ENCODE measurements around the gene IGF2. TPM values are rescaled to one million over a fixed set of nuclear protein-coding genes. Genes with fewer than 3 reads are reported as not detected.
A peak's percentile ranks its signal among the peaks of the same experiment; 100 is the strongest.
"Not testable (repeated sequence)": the region's sequence is repeated elsewhere in the genome, so short reads cannot be mapped to it uniquely, and the experiment has no call there.

Gene IGF2, protein sequence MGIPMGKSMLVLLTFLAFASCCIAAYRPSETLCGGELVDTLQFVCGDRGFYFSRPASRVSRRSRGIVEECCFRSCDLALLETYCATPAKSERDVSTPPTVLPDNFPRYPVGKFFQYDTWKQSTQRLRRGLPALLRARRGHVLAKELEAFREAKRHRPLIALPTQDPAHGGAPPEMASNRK
- 0.29 and 0.45 TPM in 2 replicates for total RNA-seq (2014; rRNA removed; shearing (Covaris generic))

DNA sequence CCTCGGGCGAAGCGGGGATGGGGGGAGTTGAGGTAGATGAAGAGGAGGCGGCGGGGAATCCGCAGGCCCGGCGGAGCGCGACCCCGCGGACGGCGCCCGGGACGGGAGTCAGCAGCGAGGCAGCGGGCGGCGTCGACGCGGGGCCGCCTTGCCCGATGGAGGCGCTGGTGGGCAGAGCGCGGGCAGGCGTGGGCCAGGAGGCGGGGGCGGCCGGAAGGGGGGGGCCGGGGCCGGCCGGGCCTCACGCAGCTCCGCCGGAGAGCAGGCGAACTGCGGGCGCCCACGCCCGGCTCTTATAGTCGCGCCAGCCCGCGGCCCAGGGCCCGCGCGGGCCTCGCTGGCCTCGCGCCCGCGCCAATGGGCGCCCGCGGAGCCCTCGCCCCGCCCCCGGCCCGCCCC is at the start of gene IGF2:
IGF2 (minus strand) TSS at position 267 of the 399 bp plus-strand sequence. CDS start 3,866 bp downstream, outside the sequence.
- DNase-seq (ENCODE audit: low read depth), result no peak

DNA sequence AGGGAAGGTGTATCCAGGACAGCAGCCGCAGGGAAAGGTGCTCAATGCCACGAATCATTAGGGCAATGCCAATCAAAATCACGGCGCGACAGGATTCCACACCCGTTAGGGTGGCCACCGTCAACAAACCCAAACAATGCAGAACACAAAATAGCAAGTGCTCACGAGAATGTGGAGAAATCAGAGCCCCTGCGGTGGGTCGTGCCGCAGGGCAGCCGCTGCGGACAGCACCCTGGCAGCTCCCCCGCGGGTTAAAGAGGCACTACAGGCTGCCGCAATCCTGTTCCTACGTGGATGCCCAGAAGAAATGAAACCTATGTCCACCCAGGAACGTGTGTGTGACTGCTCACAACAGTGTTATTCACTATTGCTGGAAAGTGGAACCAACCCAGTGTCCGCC is 49.6 kb upstream of the IGF2 start:
- no peak for DNase-seq (ENCODE audit: low read depth)

DNA sequence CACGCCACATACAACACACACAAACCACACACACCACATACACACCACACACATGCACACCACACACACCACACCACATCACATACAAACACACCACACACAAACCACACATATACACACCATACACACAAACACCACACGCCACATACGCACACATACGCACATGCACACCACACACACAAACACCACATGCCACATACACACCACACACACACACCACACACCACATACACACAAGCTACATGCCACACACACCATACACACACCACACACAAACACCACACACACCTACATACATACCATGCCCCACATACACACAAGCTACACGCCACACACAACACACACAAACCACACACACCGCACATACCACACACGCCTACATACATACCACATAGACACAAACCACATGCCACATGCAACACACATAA is 48.1 kb upstream of the IGF2 start:
- DNase-seq (ENCODE audit: low read depth), result no peak

DNA sequence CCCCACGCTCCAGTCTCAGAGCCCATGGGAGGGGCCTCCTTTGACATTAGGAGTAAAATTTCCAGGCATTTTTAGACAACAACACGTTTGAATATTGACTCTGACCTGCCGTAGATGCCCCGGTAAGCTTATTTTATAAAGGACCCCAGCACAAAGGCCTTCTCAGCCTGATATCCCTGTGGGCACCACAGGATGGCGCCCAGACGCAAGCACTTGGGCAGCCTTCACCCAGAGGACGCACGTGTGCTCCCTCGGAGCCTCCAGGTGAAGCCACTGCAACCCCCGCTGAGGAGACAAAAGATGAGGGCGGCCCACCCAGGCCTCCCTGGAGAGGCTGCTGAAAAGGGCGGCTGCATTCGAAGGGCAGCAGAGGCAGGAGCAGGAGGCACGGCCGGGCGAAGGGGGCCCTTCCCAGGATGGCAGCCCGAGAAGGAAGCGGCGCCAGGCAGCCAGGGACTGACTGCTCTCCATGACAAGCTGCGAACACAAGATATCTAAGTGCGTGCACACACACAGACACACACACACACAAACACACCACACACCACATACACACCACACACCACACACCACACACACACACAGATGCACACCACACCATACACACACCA is 47.6 kb upstream of the IGF2 start:
- peak; percentile 61 for DNase-seq (ENCODE audit: low read depth)

DNA sequence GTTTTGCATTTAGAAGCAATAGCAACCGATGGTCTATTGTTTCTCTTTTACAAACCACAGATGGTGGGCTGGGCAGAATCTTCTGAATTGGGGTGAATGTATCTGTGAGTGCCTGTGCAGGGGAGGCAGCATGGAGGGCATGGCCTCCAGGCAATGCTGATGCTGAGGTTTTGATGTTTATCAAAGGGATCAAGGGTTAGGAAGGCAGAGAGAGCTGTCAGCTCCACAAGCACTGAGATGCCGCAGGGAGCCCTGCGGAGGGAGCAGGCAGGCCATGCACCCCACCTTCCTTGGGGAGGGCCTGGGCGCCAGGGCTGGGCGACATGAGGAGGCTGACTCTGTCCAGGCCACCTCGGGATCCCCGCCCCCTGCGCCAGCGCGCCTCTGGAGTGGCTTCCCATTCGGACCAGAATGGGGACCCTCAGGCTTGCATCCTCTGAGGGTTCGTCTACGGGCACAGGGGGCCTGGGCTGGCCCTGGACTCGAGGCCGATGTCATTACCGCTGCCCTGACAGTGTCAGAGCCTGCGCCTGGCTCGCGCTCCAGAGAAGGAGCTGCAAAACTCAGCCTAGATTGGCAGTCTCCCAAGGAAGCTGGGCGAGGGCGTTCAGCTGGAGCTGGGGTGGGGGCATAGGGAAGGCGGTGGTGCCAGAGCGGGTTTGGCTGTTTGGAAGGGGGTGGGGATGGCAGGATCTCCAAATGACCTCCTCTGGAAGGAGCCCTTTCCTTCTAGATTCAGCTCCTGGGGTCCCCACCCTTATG is 46.3 kb upstream of the IGF2 start:
- no peak for DNase-seq (ENCODE audit: low read depth)

DNA sequence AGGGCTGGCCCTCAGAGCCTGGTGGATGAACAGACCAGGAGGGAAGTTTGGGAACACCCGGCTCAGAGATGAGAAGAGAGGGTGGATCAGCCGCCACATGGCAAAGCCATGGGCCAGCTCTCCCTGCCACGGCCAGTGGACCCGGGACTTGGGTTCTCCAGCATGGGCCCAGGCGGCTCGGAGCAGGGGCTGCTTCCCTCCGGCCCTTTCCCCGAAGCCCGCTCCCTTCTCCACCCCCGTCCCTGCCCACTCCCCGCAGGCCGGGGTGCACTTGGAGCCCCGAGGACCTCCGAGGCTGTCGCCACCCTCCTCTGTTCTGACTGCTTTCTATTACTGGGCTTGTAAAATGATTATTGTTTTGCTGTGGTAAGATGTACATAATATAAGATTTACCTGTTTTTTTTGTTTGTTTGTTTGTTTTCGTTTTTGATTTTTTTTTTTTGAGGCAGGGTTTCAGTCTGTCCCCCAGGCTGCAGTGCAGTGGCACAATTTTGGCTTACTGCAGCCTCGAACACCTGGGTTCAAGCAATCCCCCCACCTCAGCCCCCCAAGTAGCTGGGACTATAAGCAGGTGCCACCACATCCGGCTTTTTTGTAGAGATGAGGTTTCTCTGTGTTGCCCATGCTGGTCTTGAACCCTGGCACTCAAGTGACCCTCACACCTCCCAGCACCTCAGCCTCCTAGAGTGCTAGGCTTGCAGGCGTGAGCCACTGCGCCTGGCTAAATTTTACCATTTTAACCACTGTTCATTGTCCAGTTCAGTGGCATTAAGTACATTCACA is 43.7 kb upstream of the IGF2 start:
- DNase-seq (ENCODE audit: low read depth), result no peak

DNA sequence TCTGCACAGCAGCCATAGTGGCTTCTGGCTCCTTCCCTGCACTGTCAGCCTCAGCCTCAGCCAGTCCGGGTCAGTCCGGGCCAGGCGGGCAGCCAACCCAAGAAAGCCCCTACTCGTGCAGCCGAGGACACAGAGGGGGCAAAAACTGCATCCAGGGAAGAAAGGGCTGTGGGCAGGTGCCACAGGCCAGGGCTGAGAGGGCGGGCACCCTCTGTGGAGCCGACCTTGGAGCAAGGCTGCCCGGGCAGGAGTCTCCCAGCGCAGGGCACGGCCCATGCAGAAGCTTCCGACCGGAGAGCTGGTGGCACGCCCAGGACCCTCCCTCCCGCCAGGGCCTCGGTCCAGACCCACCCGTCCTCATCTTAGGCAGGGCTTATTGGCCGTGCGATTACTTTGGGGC is 42.9 kb upstream of the IGF2 start:
- no peak for DNase-seq (ENCODE audit: low read depth)

DNA sequence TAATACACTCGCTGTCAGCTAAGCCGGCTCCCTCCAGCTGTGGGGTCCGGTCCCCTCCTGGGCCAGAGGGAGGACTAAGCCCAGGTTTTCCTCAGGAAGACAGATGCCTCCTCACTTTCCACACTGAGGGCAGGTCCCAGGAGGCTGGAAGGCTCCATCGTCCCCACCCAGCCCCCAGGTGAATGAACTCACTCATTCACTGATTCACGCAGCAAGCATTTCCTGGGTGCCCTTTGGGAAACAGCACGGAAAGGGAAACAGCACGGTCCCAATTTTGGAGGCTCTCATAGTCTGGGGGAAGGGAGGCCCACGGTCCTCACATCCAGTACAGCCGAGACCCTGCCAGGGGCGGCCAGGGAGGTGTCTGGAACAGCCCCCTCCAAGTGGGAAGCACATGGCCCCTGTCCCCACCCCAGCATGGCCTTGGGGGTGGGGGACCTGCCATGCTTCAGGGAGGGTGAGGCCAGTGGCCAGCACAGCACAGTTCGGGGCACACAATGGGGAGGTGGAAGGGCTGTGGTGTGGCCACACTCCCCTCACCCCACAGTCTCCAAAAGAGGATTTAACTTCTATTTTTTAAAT is 41.7 kb upstream of the IGF2 start:
- DNase-seq (ENCODE audit: low read depth), result no peak

DNA sequence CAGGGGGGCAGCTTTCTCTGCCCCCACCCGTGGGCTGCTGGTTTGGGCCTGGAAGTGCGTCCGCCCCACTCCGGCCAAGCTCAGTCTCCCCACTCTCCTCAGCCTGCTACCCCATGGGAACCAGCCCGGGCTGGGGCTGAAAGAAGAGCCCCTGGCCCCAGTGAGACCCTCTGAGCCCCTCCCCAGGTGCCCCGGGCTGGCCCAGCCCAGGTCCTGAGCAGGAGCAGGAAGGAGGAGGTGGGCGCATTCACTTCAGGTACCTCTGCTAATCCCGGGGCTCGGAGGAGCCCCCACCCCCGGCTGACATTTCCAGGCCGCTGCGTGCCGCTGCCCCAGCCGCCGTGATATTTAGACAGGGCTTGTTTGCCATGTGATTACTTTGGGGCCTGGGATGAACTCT is 41.2 kb upstream of the IGF2 start:
- DNase-seq (ENCODE audit: low read depth), result no peak

DNA sequence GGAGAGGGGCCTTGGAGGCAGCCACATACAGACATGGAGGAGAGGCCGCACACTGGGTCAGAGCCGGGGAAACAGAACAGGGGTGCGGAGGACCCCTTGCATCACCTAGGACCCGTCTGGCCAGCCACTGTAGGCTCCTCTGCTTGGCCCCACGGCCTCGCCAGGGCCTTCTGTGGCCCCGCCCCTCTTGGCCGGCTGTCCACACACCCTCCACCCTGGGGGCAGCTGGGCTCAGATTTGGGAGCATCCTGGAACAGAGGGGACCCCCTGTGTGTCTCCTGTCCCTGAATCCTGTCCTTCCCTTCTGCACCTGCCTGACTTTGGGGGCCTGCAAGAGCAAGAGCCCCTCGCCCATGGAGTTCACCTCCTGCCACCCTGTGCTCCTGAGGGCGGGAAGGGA is 40.3 kb upstream of the IGF2 start:
- DNase-seq (ENCODE audit: low read depth), result no peak

DNA sequence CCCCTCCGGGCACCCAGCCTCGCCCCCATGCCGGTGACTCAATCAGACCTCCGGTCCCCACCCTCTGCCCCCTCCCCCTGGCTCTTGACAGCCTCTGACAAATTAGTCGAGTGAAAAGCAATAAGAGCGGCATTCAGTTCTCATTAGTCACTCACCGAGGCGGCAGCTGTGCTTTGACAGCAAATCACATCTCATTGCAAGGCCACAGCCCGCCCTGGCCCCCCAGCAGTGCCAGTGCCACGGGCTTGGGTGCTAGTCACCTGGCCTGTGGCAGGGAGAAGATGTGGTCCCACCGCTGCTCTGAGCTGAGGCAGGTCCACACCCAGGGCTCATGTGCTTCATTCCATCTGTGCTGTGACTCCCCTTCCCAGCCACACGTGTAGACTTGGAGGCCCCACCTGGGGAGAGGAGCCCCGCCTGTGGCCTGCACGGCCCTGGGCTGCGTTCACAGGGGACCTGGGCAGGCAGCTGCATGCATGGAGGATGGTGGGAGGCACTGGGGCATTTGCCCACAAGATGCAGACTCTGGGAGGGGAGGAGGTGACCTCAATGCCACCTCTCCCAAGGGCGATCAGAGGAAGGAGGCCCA is 39.8 kb upstream of the IGF2 start:
- DNase-seq (ENCODE audit: low read depth), result peak; percentile 89

DNA sequence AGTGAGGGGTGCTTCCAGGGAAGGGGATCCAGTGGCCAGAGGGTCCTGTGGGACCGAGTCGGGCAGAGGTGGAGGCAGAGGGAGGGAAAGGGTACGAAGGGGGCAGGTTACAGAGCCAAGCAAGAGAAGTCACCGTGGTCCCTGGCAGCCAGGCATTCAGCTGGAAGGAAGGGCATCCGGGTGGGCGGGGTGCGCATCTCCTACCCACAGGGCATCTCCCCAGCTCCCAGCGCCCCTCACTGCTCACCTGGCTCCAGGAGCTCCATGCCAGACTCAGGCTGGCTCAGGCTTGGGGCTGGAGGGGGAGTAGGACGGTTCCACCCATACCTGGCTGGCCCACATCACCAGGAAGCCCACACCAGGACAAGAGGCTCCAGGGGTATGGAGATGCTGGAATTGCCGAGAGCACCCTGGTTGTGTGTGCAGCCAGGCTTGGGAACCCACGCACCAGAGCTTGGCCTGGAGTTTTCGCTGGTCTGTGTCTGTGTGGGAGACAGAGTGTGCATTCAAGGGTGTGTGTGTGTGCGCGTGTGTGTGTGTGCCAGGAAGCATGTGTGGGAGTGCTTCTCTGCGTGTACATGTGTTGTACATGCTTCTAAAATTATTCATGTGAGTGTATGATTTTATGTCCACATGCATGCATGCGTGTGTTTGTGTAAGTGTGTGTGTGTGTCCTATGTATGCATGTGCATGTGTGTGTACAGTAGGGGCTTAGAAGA is 39.0 kb upstream of the IGF2 start:
- DNase-seq (ENCODE audit: low read depth), result not testable (repeated sequence)

DNA sequence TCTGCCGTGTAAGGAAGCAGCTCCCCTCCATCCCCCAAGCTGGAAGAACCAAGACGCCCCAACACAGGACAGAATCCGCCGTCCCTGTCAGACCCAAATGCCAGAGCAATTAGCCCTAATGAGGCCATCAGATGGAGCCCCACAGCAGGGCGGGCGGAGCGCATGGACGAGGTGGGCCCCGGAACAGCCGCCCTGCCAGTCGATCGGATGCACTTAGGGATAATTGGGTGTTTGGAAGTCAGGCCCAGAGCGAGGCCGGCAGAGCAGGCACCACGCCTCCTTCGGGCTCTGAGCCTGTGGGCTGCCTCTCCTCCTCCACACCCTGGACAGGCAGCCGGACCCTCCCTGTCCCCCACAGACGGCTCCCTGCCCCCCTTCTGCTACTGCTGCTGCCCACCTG is 37.9 kb upstream of the IGF2 start:
- no peak for DNase-seq (ENCODE audit: low read depth)

DNA sequence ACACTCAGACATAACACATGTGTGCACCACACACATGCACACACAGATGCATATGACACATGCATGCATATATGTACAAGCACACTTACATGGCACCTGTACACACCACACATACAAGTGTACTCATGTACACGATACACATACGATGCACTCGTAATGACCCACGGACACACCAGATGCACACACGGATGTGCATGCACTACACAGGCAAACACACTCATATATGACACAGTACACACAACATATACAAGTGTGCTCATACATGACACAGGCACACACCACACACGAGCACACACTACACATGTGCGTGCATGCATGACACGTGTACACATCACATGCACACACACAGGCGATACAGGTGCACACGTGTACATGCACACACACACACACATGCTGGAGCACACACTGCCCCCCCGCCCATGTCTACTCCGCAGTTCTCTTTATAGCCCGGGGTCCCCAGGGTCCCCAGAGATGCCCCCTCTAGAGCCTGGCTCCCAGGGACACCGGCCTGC is 37.3 kb upstream of the IGF2 start:
- no peak for DNase-seq (ENCODE audit: low read depth)

DNA sequence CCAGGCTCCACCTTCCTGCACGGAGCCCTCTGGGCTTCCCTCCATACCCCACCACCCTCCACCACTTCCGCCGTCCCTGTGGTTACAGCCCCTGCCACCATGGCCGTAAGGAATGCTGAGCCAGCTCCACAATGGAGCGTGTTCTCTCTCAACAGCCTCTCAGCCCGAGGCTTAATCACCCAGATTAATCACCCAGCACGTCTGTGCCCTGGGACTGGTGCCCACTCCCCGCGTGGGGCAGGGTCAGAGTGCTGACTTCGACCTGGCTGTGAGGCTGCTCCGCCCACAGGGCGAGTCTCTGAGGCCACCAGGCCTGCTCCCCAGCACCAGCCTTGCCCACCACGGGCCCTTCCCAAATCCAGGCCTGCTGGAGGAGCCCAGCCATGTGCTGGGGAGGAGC is 36.5 kb upstream of the IGF2 start:
- peak; percentile 85 for DNase-seq (ENCODE audit: low read depth)

DNA sequence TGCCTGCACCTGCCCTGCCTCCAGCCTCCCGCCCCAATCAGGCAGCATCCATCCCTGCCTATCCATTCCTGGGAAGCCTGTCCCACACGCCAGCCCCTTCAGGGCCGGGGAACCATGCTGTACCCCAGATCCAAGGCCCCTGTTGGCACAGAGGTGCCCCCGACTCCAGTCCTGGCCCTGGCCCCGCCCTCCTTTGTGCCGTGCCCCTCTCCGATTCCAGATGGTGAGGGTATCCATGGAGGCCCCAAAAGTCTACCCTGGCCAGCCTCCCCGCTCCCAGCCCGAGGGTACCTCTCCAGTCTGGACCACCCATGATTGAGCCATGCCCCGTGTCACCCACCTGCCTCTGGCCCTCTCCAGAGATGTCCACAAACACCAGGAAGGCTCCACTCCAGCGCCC is 35.2 kb upstream of the IGF2 start:
- DNase-seq (ENCODE audit: low read depth), result no peak

DNA sequence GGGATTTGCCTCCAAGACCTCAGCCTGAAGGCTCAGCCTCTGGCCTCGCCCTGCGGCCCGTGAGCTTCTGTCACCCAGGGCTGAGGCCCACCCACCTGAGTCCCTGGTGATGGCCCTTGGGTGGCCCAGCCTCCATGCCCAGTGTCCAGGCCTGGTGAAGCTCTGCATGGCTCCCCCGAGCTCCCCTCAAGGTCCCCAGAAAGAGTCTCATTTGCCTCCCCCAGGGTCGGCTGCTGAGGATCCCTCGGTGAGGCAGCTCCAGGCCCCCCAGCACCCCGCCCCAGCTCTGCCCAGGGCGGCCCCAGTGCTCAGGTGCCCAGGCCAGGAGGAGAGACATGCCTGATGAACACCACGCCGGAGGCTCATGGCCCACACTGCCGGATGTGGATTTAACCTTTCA is 34.6 kb upstream of the IGF2 start:
- no peak for DNase-seq (ENCODE audit: low read depth)

DNA sequence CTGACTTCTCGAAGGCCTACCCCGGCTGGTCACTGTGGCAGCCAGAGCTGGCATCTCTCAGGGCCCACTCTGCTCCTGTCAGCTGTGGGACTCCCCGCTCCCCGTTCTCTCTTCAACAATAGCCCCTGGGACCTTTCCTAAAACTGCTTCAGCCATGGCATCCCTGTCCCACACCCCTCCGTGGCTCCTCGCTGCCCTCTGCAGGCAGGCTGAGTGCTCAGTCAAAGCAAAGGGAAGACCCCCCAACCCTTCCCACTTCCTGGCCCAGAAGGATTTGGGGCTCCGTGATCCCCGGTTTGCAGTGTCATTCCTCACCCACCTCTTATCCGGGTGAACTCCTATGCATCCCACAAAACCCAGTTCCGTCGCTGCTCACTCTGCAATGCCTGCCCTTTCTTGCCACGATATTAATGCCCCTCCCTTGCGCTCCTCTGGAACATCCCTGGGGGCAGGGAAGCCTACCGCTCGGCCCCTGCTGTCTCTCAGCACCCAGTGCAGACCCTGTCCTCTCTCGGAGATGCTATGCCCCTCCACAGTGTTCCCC is 34.0 kb upstream of the IGF2 start:
- DNase-seq (ENCODE audit: low read depth), result no peak

DNA sequence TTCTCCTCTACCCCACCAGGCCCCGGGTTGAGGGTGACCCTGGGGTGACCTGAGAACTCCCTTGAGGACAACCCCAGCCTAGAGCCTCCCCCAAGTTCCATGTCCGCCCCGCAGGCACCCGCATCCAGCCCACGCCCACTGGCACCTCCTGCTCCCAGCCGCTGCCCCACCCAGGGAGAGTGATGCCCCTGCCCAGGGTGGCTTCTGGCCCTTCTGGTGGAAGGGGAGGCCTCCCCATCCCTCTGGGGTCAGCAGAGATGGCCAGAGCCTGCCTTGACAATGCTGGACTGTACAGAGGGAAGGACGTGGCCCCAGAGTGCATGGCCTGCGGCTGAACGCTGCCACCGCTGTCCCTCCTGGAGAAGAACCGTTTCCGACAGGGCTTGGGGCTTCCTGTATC is 33.5 kb upstream of the IGF2 start:
- DNase-seq (ENCODE audit: low read depth), result no peak

DNA sequence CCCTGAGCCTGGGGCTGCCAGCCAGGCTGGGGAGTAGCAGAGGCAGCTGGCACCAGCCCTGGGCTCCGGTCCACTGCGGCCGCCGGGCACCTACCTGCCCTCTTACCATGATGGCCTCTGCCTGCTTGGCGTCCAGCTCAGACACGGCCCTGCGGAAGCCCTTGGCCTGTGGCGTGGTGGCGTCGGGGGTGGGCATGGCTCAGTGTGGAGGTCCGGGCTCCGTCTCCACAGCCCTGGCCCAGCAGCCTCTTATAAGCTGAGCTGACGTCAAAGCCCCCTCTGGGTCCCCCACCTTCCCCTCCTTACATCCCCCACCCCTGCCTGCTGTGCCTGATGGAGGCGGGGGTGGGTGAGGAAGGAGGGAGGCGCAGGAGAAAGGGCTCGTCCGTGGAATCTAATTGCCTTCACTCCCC is 32.4 kb upstream of the IGF2 start, which contains the start of gene TH:
TH (minus strand) TSS at position 225 of the 413 bp plus-strand sequence; CDS start at position 196, 29 bp downstream.
- DNase-seq (ENCODE audit: low read depth), result no peak

All from Daoy (cell line).